Frontal cortex (tissue), 4 donors: ENCODE measurements around the gene SLC25A45. TPM values are rescaled to one million over a fixed set of nuclear protein-coding genes. Genes with fewer than 3 reads are reported as not detected.
"Not testable (repeated sequence)": the region's sequence is repeated elsewhere in the genome, so short reads cannot be mapped to it uniquely, and the experiment has no call there.

Experiments used
- DNase-seq, 2 donors: peaks; one replicate each; pipeline ENCODE4 v3.0.0; 2012; ENCODE audit warnings: low spot score in 2 of 2
- FAIRE-seq: peaks from 2 replicates; lab custom pipeline; 2012; peaks lifted over from hg19 to GRCh38; lab: Jason Lieb, UNC
- total RNA-seq: library from RNA; depleted of rRNA; stranded (reverse); fragments of >200 nt; gene quantifications from one replicate; pipeline ENCODE4 v1.2.3, GENCODE V29; 2014
- donor health status: control.
- donor health status: control.
- donor health status: control.

The SLC25A45 gene
- total RNA-seq, 1 donor from 2014 or later = 0.41 TPM

- FAIRE-seq = not testable (repeated sequence)
These were observed 49.9 kb downstream of the SLC25A45 start for GRCh38 chr11:65332591-65332990.

GRCh38 chr11:65330544-65330943, 51.9 kb downstream of the SLC25A45 start:
- no peak for DNase-seq
- no peak for FAIRE-seq

More at GRCh38 chr11:65332591-65332990, 49.9 kb downstream of the SLC25A45 start:
- DNase-seq = not testable (repeated sequence)

GRCh38 chr11:65329944-65330403, 52.5 kb downstream of the SLC25A45 start:
- FAIRE-seq = no peak
- DNase-seq = peak in 1 of 2 donors; percentile 67

- no peak for FAIRE-seq
- DNase-seq = no peak
These were observed 53.0 kb downstream of the SLC25A45 start for GRCh38 chr11:65329478-65329877.

- FAIRE-seq (no peak), DNase-seq (no peak)
These were observed 55.4 kb downstream of the SLC25A45 start for GRCh38 chr11:65327021-65327420.

- FAIRE-seq = no peak
- DNase-seq = no peak
These were observed 57.0 kb downstream of the SLC25A45 start for GRCh38 chr11:65325435-65325834.

Other genes starting within 250 kb of the SLC25A45 start
- gene SYVN1, start 248.1 kb downstream of the SLC25A45 start, total RNA-seq = 7.7 TPM
- gene SPDYC, start 212.4 kb downstream of the SLC25A45 start, total RNA-seq = not detected
- gene CAPN1, start 200.7 kb downstream of the SLC25A45 start, total RNA-seq = 48.5 TPM
- gene POLA2, start 120.7 kb downstream of the SLC25A45 start, total RNA-seq = 2.9 TPM
- 6.1 TPM for gene CDC42EP2, start 67.8 kb downstream of the SLC25A45 start, total RNA-seq
- 17.5 TPM for gene DPF2, start 48.8 kb downstream of the SLC25A45 start, total RNA-seq
- gene TIGD3, start 27.9 kb downstream of the SLC25A45 start, total RNA-seq = 5.3 TPM
- gene FRMD8, start 4.0 kb upstream of the SLC25A45 start, total RNA-seq = 8.2 TPM
- gene NEAT1, start 40.2 kb upstream of the SLC25A45 start, total RNA-seq = 1.6 TPM
- gene MALAT1, start 116.4 kb upstream of the SLC25A45 start, total RNA-seq = 6,549 TPM
- 39.1 TPM for gene SCYL1, start 142.4 kb upstream of the SLC25A45 start, total RNA-seq
- gene LTBP3, start 175.7 kb upstream of the SLC25A45 start, total RNA-seq = 17.5 TPM
- 15.9 TPM for gene ZNRD2, start 187.8 kb upstream of the SLC25A45 start, total RNA-seq
- gene FAM89B, start 189.9 kb upstream of the SLC25A45 start, total RNA-seq = 19.6 TPM
- gene EHBP1L1, start 193.4 kb upstream of the SLC25A45 start, total RNA-seq = 8.6 TPM
- not detected for gene KCNK7, start 213.2 kb upstream of the SLC25A45 start, total RNA-seq
- gene MAP3K11, start 231.6 kb upstream of the SLC25A45 start, total RNA-seq = 6.9 TPM
- gene PCNX3, start 233.1 kb upstream of the SLC25A45 start, total RNA-seq = 7.7 TPM